Stimulated activated CD4-positive, alpha-beta T cell treated with anti-CD3 and anti-CD28 coated beads, Interleukin-15, amount 100 ng/mL, for 48 hours (primary cell): ENCODE measurements around the gene CHCHD6.

Experiments
- DNase-seq, 2 donors: peaks; one replicate each; pipeline ENCODE4 v3.0.0-alpha.2; 2020; ENCODE audit warnings: low read depth in 2 of 2

The CHCHD6 gene

DNA sequence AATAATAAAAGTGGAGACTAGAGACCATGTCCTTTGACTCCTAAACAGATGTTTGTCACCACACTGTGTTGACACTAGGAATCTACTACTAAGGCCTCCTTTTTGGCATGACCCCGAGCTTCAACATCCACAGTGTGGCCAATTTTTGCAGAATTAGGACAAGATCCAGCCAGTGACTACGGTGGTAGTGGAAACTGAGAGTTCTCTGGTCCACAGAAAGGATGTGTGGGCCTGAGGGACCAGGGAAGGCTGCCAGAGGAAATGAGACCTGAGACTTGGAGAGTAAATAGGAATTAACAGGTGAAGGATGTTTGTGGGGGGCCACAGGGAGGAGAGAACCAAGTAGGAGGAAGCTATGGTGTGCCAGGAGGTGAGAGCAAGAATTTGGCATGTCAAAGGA is 122.7 kb downstream of the CHCHD6 start:
- DNase-seq = no peak

DNA sequence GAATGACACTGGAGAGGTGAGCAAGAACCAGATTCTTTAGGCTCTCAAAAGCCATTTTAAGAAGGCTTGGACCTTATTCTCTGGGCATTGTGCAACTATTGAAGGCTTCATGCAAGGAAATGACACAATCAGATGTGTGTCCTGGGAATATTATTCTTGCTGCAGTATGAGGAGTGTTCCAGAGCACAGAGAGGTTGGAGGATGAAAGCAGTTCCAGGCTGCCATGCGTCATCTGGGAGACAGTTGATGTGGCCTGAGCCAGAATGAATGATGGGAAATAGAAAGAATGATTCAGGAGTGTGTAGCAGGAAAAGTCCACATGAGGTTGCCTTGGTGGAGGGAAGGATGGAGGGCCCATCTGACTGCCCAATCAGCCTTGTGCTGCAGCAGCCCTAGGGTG is 123.1 kb downstream of the CHCHD6 start:
- DNase-seq = no peak

DNA sequence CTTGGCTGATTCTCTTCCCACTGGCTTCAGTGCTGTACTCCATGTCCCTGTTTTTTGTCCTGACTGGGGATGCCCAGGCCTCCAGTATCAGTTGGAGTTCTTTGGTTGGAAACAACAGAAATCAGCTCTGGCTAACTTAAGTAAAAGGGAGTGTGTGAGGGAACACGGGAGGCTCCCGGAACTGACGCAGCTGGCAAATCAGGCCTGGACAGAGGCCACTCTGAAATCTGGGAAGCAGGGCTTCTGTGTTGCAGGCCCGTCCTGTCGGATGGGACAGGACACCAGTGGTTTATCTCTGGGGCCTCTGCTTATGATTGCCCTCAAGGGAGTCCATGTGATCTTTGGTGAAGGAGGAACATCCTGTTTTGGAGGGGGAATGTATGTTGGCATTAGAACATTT is 124.3 kb downstream of the CHCHD6 start:
- DNase-seq = no peak

DNA sequence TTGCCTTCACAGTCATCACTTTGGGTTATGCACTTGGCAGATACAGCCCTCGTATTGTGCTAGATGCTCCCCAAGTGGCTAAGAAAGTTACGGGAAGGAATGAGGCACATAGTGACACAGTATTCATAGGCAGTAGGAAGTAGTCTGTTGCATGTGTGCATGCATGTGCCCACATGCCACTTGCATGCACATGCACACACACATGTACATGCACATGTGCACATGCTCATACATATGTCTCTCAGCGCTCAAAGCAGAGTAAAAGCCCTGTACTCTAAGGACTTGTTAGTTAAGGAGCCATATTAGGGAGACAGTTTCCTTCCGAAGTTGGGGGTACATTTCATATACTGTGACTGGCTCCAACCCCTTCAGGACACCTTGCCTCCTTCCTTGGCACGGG is 128.9 kb downstream of the CHCHD6 start:
- DNase-seq = no peak

DNA sequence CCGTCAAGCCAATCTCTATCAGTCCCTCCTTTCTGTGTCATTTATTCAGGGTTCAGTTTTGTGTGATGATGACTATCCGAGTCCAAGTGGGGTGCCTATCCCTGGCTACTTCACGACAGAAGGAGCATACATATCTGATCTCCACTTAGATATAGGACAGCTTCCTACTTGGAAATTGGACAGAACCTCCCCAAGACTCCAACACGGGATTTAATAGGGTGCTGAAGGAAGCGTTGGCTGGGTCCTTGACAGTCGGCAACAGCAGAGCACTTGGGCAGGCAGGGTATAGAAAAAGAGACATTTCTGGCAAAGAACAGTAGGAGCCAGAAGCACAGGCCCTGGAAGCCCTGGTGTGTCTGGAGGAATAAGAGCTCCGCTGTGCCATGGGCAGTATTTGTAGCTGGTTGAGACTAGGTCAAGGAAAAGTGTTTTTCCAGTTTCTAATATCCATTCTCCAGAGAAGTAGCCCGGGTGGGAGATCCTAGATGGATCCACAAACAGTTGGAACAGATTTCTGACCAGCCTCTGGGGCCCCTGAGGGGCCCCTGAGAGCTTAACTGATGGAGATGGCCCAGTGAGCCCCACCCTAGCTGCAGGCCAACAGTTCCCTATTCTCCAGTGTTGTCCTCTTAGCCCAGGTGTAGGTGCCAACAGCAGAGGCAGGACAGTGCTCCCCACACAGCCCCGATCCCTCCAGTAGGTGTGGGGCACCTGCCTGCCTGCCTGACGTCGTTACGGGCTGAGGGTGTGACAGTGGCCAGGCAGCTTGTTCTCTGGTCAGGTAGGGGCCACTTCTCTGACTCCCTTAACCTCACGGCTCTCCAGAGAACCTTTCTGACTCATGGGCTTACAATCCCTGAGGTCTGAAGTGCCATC is 130.8 kb downstream of the CHCHD6 start:
- no peak for DNase-seq

DNA sequence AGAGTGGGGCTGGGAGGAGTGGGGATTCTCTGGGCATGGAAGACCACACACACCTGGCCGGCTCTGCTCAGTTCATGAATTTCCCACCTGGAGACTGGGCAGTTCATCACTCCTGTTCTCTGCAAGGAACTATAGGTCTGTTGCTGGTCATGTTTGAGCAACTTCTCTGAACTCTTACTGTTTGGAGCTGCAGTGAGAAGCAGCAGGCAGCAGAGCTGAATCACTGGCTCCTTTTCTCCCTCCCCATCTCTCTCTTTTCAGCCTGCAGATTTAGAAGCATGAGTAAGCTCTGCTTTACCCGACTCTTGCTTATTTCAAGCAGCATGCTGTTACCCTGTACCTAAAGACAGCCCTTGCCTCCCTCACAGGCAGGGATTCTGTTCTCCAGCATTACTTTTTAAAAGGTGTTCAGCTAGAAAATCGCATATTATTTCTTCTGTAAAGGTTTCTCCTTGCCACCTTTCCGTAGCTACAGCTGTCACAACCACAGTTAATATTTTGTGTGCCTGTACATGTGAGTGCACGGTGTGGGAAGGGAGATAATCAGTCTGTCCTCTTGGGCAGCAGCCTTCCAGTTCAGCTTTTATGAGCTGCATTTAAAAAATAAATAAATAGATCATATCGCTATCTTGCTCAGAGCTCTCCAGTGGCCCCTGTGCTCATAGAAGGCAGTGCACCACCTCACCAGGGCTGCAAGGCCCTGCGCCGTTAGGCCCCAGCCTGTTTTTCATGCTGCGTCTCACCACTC is 131.6 kb downstream of the CHCHD6 start:
- DNase-seq = no peak

DNA sequence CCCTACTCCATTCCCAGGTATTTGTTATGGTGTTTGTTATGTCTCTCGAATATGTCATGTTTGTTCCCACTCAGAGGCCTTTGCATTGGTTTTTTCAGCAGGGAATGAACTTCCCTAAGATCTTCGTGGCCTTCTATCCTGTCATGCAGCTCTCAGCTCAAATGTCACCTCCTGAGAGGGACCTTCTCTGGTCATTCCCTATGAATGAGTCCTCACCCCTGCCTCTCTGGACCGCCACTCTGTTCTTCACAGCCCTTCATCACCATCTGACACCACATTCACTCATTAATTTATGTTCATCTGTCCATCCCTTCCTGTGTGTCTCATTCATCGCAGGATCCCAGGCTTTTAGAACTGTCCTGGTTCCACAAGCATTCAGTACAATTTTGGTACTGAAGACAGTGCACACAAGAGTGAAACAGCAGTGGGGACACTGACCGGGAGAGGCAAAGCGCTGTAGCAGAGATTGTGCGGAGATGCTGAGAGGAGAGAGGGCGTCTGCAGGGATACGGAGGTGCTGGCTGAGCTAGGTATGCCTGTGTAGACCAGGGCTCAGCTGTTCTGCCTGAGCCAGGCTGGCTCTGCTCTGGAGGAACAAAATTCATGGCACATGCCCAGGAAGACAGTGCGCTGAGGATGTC is 132.3 kb downstream of the CHCHD6 start:
- DNase-seq = no peak

DNA sequence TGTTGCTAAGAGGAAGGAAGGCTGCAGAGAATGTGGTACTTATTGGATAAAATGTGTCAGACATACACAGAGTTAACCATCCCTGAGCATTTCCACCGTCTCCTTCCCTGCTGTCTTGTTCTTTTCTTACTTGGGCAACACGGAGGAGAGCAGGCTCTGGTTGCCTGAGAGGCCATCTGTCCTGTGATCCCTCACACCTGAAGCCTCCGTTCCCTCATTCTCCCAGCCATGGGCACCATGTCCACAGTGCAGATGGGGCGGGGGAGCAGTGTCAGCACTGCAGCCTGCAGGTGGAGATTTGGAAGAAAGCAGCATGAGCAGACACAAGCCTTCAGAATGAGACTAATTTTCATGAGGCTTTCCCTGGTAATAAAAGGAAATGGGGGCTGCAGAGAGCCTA is 133.7 kb downstream of the CHCHD6 start:
- no peak for DNase-seq

DNA sequence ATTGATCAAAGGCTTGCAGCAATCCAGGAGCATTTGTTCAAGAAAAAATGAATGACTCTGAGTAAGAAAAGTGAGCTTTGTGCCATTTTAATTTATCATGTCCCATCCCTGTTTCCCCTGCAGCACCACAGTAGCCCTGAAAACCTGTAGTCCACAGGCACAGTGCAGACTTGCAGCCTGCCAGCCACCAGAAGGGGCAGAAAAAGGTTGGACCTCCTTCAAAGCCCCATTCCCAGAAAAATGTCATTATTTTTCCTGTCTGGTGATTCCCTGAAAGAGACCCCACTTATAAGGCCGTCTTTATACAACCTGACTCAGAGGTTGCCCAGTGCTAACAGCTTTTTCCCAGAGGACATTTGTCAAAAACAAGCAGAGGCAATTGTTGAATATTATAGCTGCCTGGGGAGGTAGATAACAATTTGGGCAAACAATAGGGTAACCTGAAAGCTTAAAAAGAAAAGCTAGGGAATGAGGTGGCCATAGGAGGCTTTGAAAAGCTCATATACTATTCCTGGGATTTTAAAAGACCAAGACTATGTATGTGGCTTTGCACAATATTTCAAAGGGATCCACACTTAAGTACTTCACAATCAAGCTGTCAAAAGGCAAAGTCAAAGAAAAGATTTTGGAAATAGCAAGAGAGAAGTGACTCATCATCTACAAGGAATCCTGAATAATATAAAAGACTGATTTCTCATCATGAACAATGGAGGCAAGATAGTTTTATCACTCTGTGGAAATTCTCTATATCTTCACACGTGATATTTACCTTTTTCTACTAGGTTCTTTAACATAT is 142.1 kb downstream of the CHCHD6 start:
- no peak for DNase-seq

DNA sequence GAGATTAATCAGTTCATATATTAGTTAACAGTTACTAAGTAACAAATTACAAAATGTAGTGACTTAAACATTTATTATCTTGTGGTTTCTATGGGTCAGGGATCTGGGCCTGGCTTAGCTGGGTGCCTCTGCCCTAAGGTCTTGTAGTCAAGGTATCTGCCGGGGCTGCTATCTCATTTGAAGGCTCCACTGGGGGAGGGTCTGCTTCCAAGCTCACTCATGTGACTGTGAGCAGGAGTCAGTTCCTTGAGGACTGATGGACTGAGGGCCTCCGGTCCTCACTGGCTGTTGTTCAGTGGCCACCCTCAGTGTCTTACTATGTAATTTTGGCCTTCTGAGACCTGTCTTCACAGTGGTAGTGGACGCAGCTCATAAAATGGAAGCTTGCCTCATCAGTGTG is 143.0 kb downstream of the CHCHD6 start:
- no peak for DNase-seq

DNA sequence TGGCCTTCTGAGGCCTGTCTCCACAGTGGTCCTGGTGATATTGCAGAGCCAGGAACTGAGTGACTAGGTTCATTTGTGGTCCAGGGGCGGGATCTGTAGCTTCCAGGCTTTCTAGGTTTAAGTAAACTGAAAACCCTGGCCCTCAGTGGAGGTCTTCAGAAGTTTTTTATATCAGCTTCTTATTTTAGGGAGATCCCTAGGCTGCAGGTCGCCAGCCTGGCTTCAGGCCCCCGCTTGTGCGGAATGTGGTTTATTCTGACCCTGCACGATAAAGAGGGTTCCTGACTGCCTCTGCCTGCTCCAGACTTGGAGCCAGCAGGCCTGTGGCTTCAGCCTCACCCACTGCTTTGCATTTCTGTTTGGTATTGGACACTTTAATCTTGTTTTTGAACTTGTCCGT is 145.0 kb downstream of the CHCHD6 start:
- no peak for DNase-seq

DNA sequence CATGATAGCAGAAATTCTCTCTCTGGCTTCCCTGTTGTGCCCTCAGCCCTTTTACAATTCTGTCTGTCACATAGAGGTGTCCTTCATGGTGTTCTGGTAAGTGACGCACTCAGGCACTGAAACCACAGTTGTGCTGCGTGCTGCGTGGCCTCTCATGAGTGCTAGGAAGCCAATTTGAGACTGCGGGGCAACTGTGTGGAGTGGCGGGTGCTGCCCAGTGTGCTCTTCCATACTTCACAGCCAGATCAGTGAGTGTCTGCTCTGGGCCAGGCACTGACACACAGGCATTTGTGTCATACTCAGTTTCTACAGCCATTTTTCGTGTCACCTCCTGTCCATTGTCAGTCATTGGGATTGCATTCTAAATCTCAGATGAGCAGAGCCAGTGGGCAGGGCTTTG is 145.7 kb downstream of the CHCHD6 start:
- DNase-seq = no peak

DNA sequence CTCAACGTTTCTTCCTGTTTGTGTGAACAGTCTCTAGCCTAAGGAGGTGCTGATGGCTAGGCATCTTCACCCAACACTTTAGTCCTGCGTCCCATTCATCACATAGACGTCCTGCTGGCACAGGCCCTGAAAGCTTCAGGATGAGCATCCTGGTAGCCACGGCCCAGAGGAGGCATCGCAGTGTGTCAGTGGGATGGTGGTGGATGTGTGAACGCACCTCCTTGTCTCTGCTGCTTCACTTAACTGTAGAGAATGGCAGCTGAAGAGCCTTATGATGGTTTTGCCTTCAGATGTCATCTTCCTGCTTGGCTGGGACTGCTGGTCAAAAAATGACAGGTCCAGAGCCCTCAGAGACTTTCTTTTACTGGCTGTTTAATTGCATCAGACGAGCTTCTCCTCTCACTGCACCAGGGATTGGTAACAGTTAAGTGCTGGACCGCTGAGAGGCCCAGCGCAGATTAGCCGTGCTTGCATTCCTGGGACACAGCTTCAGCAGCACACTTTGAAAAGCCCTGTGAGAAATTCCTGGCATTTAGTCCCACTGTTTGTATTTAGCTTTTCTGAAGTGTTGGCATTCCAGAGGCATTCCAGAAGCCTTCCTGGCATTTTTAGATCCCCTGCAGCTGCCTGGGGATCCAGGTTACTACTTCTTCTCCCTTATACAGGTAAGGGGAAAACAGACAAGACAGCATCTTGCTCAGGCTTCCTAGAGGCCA is 146.5 kb downstream of the CHCHD6 start:
- DNase-seq = no peak

DNA sequence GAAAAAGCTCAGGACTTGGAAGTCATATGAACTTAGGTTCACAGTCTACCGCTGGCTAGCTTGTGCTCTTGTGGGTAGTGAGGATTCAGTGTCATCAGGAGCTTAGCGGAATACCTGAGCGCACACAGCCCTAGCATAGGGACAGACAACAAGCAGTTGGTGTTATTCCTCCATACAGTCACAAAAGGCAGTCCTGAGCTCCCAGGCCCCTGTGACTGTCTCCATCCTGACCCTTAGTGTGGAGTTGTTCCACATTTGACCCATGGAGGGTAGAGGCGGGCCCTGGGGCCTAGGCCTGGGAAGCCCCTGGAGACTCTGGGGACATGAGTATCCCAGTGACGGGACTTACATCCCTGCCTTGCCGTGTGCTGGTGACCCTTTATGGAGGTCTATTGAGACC is 147.3 kb downstream of the CHCHD6 start:
- no peak for DNase-seq

DNA sequence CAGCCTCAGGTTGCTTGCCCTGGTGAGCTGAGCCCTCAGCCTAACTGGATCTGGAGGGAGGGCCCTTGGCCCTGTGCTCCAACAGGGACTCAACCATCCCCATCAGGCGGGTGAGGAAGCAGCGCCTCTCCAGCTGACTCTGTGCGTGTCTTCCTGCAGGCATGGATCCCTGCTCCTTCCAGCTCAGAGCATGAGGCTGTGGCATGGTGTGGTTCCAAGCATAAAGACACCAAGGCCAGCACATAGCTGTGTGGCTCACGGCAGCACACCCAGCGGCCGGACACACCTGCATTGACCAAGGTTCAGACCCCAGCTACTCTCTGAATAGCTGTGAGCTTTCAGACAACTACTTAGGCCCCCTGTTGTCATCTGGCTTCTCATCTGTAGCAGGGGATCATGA is 147.9 kb downstream of the CHCHD6 start:
- DNase-seq = no peak

DNA sequence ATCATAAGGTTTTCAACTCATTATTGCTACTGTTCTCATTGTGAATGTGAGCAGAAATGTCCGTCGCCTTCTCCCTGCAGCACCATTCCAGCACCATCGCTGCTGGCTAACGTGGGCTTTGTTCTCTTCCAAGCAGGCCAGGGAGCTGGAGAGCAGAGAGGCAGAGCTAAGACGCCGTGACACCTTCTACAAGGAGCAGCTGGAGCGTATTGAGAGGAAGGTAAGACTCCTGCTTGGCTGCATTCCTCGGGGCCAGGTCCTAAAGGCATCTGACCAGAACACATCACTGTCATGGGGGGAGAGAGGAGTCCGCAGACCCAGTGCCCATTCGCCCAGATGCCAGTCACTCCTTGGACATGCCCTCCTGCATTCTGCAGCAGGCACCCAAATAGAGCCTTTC is 148.5 kb downstream of the CHCHD6 start:
- no peak for DNase-seq

DNA sequence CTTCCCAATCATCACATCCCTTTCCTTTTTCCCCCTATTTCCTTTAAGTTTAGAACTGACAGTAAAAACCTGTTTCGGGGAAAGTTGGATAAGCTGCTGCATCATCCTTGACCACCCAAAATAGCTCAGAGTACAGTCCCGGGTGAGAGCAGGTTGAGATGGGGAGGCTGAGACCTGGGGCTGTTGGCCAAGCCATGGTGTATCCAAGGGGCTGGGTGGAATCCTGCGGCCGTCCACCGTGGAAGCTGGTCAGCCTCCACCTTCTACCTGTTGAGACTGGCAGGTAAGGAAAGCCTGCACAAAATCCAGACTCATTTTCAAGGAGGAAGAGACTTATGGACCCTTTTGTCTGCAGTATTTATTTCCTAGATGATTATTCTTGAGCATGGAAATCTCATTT is 150.6 kb downstream of the CHCHD6 start:
- no peak for DNase-seq

DNA sequence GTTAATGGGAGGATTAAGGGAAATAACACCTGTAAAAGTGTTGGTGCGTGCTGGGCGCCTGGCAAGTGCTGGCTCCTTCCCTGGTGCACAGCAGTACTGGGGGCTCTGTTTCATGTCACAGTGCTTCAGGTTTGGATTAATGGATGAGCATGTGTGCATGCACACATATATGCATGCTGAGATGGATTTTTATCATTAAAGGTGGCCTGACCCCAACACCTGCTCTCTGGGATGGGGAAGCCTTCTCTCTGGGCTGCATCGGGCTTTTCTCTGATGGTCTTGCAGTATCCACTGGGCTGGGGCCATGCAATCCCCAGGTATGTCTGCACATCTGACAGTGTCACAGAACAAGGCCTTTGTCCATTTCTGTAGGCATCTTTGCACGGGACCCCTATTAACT is 151.3 kb downstream of the CHCHD6 start:
- DNase-seq = no peak

DNA sequence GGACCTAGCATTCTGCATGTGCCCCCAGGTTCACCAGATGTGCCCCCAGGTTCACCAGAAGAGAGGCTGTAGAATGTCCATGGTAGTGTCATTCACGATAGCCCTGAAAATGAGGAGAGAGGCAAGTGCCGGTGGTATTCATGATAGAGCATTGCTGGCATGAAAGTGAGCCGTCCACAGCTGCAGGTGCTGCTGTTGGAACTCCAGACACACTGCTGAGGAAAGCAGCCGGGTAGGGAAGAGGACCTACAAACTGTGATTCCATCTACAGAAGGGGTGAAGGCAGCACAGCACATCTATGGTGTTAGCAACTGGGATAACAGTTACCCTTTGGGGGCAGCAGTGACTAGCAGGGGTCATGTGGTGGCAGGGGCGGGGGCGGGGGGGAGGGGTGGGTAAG is 153.9 kb downstream of the CHCHD6 start:
- no peak for DNase-seq

DNA sequence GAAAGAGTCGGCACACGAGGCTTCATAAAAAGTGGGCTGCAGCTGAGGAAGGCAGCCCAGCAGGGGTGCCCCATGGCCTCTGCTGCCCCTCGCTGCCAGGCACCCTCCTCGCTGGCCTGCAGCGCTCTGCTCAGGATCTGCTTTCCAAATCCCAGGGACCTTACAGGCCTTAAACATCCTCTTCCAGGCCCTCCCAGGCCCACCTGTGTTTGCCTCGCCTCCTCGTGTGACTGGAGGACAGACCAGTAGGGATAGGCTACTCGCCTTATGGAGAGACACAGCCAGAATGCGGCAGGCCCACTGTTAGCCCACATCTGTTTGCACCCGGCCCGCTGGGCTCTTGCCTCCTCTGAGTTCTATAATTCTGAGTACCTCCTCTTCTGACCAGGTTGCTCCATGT is 154.4 kb downstream of the CHCHD6 start:
- no peak for DNase-seq

DNA sequence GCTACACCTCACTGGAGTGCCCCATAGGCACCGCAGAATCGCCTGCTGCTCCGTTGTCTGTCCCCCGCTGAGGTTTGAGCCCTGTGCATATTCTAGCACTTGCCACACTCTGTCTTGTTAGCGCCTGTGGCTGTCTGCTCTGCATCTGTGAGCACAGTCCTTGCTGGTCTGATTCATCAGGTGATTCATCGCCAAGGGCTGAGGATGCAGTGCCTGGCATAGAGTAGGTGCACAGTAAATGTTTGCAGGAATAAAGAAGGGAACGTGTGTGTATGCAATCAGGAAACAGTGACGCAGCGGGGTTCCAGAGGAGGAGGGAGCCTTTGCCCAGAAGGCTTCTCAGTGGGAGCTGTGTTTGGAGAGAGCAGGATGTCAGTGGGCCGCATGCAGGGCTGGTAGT is 154.8 kb downstream of the CHCHD6 start:
- DNase-seq = no peak
